OCI-LY3 (cell line): ENCODE measurements around the gene TMEM242.

Experiments
- H2AFZ ChIP-seq: fragments of 200-600, 300-600 bp; shearing (Covaris generic); 2 replicates; pipeline ENCODE4 v1.6.0; 2014; ENCODE audit warnings: antibody characterized with exemption, low read depth, low read length
- H3K27ac ChIP-seq: fragments of 200-600, 300-600 bp; sonication (generic); 2 replicates; pipeline ENCODE4 v1.5.1; 2014; ENCODE audit warnings: mild to moderate bottlenecking, low read length, moderate library complexity, mixed read lengths
- H3K27me3 ChIP-seq: fragments of 200-600, 300-600 bp; sonication (generic); 2 replicates; pipeline ENCODE4 v1.6.1; 2014; ENCODE audit warnings: low read depth, low read length, mixed read lengths
- H3K36me3 ChIP-seq: fragments of 200-600, 300-600 bp; sonication (generic); replicated peaks from 2 replicates; pipeline ENCODE3; 2014; ENCODE audit warnings: low read depth, low read length, mixed read lengths
- H3K4me1 ChIP-seq: fragments of 300-600, 200-600 bp; sonication (generic); 2 replicates; pipeline ENCODE4 v1.6.1; 2014; ENCODE audit warnings: low read length, mixed read lengths
- H3K4me2 ChIP-seq: fragments of 200-600, 300-600 bp; sonication (generic); 2 replicates; pipeline ENCODE4 v1.6.1; 2014; ENCODE audit warnings: low read length, mixed read lengths
- H3K4me3 ChIP-seq: fragments of 300-600, 200-600 bp; sonication (generic); 2 replicates; pipeline ENCODE4 v1.5.1; 2014; ENCODE audit warnings: antibody characterized with exemption, mild to moderate bottlenecking, low read length, moderate library complexity
- H3K79me2 ChIP-seq: fragments of 300-600, 200-600 bp; shearing (Covaris generic); 2 replicates; pipeline ENCODE4 v1.6.1; 2014; ENCODE audit warnings: mild to moderate bottlenecking, low read length, mixed read lengths
- H3K9ac ChIP-seq: fragments of 300-600, 200-600 bp; shearing (Covaris generic); 2 replicates; pipeline ENCODE4 v1.6.0; 2014; ENCODE audit warnings: mild to moderate bottlenecking, low read length, moderate library complexity
- H3K9me3 ChIP-seq: fragments of 200-600, 300-600 bp; shearing (Covaris generic); 2 replicates; pipeline ENCODE4 v1.6.1; 2014; ENCODE audit warnings: low read length, mixed read lengths; ENCODE audit not compliant: insufficient read depth
- H4K20me1 ChIP-seq: fragments of 200-600, 300-600 bp; sonication (generic); 2 replicates; pipeline ENCODE4 v1.6.1; 2016; ENCODE audit warnings: low read length, mixed read lengths; ENCODE audit not compliant: insufficient read depth
- CTCF ChIP-seq: fragments of 200-600, 300-600 bp; sonication (generic); IDR thresholded peaks from 2 replicates; pipeline ENCODE4 v1.5.1; 2014; ENCODE audit warnings: antibody characterized with exemption, low read length, low read depth
- EZH2phosphoT487 ChIP-seq: fragments of 200-600 bp; shearing (Covaris generic); IDR thresholded peaks from 2 replicates; pipeline ENCODE4 v1.6.1; 2018; ENCODE audit warnings: antibody characterized with exemption, mixed run types, low read depth

Gene TMEM242

GRCh38 chr6:157278171-157278570 is 45.1 kb downstream of the TMEM242 start:
- Histone ChIP-seq H3K79me2 (no peaks in the 10 kb centered on the region), H3K27ac (no peak overlapping the region), H3K4me3 (no peak overlapping the region), H3K27me3 (no peaks in the 10 kb centered on the region), H4K20me1 (no peaks in the 10 kb centered on the region), H3K9me3 (no peaks in the 10 kb centered on the region), H3K4me2 (no peak overlapping the region), H2AFZ (no peak overlapping the region), H3K4me1 (peaks cover 8% of the 10 kb centered on the region), H3K9ac (no peak overlapping the region), H3K36me3 (no peaks in the 10 kb centered on the region)
- TF ChIP-seq CTCF (no peak), EZH2phosphoT487 (no peak)

DNA sequence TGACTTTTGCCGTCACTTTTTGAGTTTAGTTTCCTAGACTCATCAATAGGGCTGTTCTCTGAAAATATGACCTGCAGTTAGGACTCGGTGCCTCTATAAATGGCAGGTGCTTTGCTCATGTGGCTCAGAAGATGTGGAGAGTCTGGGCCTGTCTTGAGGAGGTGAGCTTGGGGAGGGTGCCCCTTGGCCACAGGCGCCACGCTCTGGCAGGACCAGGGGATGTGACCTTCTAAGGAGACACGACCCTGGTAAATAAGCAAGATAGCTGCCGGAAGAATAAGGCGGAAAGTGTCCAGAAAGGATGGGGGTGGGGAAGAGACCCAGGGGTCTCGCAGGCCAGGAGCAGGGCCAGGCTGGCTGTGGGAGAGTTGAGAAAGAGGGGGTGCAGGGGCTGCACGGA is 46.6 kb downstream of the TMEM242 start:
- H3K36me3 ChIP-seq, result no peaks in the 10 kb centered on the region
- TF ChIP-seq CTCF (no peak), EZH2phosphoT487 (no peak)

GRCh38 chr6:157276134-157276532 is 47.2 kb downstream of the TMEM242 start:
- Histone ChIP-seq H3K27me3 (no peaks in the 10 kb centered on the region), H4K20me1 (no peaks in the 10 kb centered on the region), H3K4me2 (no peak overlapping the region), H3K9me3 (no peaks in the 10 kb centered on the region), H3K36me3 (no peaks in the 10 kb centered on the region), H3K79me2 (no peaks in the 10 kb centered on the region), H3K4me3 (no peak overlapping the region), H3K9ac (no peak overlapping the region), H2AFZ (no peak overlapping the region), H3K4me1 (peaks cover 12% of the 10 kb centered on the region), H3K27ac (no peak overlapping the region)
- TF ChIP-seq EZH2phosphoT487 (no peak), CTCF (no peak)

More for the DNA sequence above, 46.6 kb downstream of the TMEM242 start:
- peaks cover 12% of the 10 kb centered on the region for H3K4me1 ChIP-seq
- no peaks in the 10 kb centered on the region for H3K79me2 ChIP-seq
- no peaks in the 10 kb centered on the region for H3K27me3 ChIP-seq
- no peak overlapping the region for H3K4me2 ChIP-seq
- no peaks in the 10 kb centered on the region for H3K9me3 ChIP-seq
- H3K27ac ChIP-seq, result no peak overlapping the region
- no peak overlapping the region for H2AFZ ChIP-seq
- no peak overlapping the region for H3K9ac ChIP-seq
- no peak overlapping the region for H3K4me3 ChIP-seq
- no peaks in the 10 kb centered on the region for H4K20me1 ChIP-seq

DNA sequence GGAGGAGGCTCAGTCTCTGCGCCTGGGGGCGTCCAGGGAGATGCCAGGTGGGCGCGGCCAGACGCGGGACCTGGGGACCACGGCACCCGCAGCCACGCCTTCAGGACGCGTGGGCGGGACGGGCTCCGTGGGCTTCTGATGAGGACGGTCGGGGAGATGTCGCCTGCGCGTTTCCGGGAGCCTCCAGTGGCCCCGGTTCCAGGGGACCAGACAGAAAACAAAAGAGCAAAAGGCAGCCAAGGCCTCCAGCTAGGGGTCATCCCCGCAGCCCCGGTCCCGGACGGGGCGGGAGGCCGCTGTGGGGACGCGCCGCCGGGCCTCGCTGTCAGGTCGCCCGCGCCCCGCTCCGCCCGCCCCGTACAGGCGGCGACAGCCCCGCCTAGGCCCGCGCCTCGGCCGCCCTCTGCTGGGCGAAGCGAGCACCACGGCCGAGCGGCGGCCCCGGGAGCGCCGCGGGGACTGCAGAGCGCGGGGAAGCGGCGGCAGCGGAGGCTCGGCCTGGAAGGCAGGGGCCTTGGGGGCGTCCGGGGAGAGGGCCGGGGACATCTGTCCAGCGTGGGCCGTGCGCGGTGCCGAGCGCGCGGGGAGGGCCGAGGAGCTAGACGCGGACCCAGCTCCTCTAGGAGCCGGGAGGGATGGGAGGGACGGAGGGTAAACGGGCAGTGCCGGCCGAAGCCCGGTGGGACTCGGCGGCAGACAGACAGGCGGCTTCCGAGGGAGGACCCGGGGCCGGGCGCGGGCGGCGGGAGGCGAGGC is 48.7 kb downstream of the TMEM242 start:
- H3K4me1 ChIP-seq, result peaks cover 12% of the 10 kb centered on the region
- no peaks in the 10 kb centered on the region for H3K79me2 ChIP-seq
- peak overlapping the region; percentile 98 for H3K4me2 ChIP-seq
- H3K27ac ChIP-seq, result peak overlapping the region; percentile 65
- no peaks in the 10 kb centered on the region for H3K27me3 ChIP-seq
- TF ChIP-seq CTCF (peak; percentile 40), EZH2phosphoT487 (no peak)
- no peaks in the 10 kb centered on the region for H3K9me3 ChIP-seq
- H3K36me3 ChIP-seq, result no peaks in the 10 kb centered on the region
- H3K9ac ChIP-seq, result peak overlapping the region; percentile 75
- H2AFZ ChIP-seq, result peak overlapping the region; percentile 89
- H4K20me1 ChIP-seq, result no peaks in the 10 kb centered on the region
- peak overlapping the region; percentile 91 for H3K4me3 ChIP-seq
